Liver (tissue), 3 donors: ENCODE results near the gene ZIC2.

Source experiments
- CTCF ChIP-seq: fragments of 150-350 bp; IDR thresholded peaks from 2 replicates; pipeline ENCODE4 v1.5.1; 2017; ENCODE audit warnings: improper control_type of control experiment, low read depth, low read length; ENCODE audit not compliant: missing input control
- FOXA1 ChIP-seq: IDR thresholded peaks from 2 replicates; pipeline ENCODE4 v1.6.1; 2016; ENCODE audit warnings: antibody characterized with exemption
- GABPA ChIP-seq, 2 donors: IDR thresholded peaks in 1 of 2; conservative IDR thresholded peaks in 1 of 2; 2 replicates each; pipeline ENCODE4 v1.6.1; 2016; ENCODE audit warnings: antibody characterized with exemption in 2 of 2, mild to moderate bottlenecking in 1 of 2, moderate library complexity in 1 of 2
- HNF4A ChIP-seq, 2 donors: conservative IDR thresholded peaks; 2 replicates each; pipeline ENCODE4 v1.6.1; 2016; ENCODE audit warnings: antibody characterized with exemption in 2 of 2, mild to moderate bottlenecking in 2 of 2
- RXRA ChIP-seq, 2 donors: IDR thresholded peaks; 2 replicates each; pipeline ENCODE4 v1.6.1; 2017 to 2018; ENCODE audit warnings: antibody characterized with exemption in 2 of 2, mild to moderate bottlenecking in 1 of 2
- SP1 ChIP-seq: IDR thresholded peaks from 2 replicates; pipeline ENCODE4 v1.6.1; 2018; ENCODE audit warnings: antibody characterized with exemption, mild to moderate bottlenecking
- TAF1 ChIP-seq: conservative IDR thresholded peaks from 2 replicates; pipeline ENCODE4 v1.6.1; 2016; ENCODE audit warnings: antibody characterized with exemption, mild to moderate bottlenecking
- YY1 ChIP-seq: IDR thresholded peaks from 2 replicates; pipeline ENCODE4 v1.6.1; 2016; ENCODE audit warnings: antibody characterized with exemption, mild to moderate bottlenecking
- TF ChIP-seq, protein P1 (sequence below): IDR thresholded peaks from 2 replicates; pipeline ENCODE4 v1.6.1; 2016; ENCODE audit warnings: antibody characterized with exemption, mild to moderate bottlenecking
- TF ChIP-seq, protein P2 (sequence below): IDR thresholded peaks from 2 replicates; pipeline ENCODE4 v1.6.1; 2016; ENCODE audit warnings: antibody characterized with exemption
- donor health status: healthy.
- donor health status: healthy.

DNA sequence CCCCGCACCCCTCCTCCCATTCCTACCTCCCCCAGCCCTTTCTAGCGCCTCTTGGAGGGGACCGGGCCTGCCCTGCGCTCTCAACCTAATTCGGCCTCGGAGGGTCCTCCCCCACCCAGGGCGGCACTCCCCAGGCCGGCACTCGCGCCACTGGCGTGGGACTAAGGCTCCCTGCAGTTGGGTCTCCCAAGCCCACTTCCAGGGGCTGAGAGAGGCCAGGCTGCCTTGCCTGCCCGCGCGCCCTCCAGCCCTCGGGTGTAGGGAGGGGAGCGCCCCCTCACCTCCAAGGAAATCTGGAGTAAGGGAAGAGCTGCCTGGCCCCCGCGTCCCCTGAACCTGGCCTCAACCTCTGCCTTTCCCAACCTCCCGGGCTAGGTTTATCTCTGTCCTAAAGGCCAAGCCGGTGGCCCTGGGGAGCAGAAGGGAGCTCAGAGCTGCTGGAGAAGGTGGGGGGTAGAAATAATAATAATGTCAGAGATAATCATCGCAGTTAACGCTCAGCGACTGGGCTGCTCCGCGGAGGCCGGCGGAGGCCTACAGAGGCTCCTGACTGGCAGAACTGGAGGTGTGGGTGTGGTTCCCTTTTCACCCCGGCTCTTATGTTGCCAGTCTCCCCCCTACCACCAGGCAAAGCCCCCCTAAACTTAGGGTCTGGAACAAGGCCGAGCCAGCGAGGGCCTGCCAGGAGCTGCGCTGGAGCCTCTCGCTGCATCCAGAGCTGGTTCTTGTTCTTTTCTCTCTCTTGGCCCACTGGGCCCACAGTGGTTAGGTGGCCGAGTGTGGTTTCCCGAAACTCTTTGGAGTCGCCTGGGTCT, 9.6 kb downstream of the ZIC2 start:
- no peak for TF ChIP-seq CTCF
- TF ChIP-seq, protein P1, sequence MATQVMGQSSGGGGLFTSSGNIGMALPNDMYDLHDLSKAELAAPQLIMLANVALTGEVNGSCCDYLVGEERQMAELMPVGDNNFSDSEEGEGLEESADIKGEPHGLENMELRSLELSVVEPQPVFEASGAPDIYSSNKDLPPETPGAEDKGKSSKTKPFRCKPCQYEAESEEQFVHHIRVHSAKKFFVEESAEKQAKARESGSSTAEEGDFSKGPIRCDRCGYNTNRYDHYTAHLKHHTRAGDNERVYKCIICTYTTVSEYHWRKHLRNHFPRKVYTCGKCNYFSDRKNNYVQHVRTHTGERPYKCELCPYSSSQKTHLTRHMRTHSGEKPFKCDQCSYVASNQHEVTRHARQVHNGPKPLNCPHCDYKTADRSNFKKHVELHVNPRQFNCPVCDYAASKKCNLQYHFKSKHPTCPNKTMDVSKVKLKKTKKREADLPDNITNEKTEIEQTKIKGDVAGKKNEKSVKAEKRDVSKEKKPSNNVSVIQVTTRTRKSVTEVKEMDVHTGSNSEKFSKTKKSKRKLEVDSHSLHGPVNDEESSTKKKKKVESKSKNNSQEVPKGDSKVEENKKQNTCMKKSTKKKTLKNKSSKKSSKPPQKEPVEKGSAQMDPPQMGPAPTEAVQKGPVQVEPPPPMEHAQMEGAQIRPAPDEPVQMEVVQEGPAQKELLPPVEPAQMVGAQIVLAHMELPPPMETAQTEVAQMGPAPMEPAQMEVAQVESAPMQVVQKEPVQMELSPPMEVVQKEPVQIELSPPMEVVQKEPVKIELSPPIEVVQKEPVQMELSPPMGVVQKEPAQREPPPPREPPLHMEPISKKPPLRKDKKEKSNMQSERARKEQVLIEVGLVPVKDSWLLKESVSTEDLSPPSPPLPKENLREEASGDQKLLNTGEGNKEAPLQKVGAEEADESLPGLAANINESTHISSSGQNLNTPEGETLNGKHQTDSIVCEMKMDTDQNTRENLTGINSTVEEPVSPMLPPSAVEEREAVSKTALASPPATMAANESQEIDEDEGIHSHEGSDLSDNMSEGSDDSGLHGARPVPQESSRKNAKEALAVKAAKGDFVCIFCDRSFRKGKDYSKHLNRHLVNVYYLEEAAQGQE: no peak
- TF ChIP-seq HNF4A (conservative IDR thresholded peaks at IDR 0.05): no peak
- TF ChIP-seq GABPA (IDR thresholded peaks at IDR 0.05 in 1 of 2, conservative IDR thresholded peaks at IDR 0.05 in 1 of 2): no peak
- no peak for TF ChIP-seq TAF1
- no peak for TF ChIP-seq SP1
- no peak for TF ChIP-seq YY1
- TF ChIP-seq, protein P2, sequence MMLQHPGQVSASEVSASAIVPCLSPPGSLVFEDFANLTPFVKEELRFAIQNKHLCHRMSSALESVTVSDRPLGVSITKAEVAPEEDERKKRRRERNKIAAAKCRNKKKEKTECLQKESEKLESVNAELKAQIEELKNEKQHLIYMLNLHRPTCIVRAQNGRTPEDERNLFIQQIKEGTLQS: no peak
- TF ChIP-seq FOXA1: no peak
- TF ChIP-seq RXRA (IDR thresholded peaks at IDR 0.05): no peak
